ENCODE results near the gene TEX11.

DNA sequence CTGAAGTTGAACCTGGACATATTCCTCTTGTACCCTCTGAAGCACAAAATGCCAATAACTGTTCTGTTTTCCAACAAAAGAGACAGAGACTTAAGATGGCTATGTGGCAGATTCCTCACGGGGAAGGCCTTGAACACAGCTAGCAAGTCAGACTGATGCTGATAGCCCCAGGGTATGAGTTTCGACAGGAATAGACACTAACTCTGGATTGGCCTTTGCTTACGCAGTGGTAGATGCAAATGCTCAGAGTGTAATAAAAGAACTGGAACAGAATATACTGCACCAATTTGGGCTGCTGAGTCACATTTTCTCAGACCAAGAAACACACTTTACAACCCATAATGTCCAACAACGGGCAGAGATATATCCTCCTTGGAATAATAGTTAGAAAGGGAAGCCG is 290.0 kb downstream of the TEX11 start:
- TF ChIP-seq, protein P1, sequence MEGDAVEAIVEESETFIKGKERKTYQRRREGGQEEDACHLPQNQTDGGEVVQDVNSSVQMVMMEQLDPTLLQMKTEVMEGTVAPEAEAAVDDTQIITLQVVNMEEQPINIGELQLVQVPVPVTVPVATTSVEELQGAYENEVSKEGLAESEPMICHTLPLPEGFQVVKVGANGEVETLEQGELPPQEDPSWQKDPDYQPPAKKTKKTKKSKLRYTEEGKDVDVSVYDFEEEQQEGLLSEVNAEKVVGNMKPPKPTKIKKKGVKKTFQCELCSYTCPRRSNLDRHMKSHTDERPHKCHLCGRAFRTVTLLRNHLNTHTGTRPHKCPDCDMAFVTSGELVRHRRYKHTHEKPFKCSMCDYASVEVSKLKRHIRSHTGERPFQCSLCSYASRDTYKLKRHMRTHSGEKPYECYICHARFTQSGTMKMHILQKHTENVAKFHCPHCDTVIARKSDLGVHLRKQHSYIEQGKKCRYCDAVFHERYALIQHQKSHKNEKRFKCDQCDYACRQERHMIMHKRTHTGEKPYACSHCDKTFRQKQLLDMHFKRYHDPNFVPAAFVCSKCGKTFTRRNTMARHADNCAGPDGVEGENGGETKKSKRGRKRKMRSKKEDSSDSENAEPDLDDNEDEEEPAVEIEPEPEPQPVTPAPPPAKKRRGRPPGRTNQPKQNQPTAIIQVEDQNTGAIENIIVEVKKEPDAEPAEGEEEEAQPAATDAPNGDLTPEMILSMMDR (conservative IDR thresholded peaks at IDR 0.05): no peak
- no peak for TF ChIP-seq EZH2 (IDR thresholded peaks at IDR 0.05; ENCODE audit: low read depth)
